DOHH2 (cell line): ENCODE data around the gene CFAP157.

Experiments
- EZH2phosphoT487 ChIP-seq: fragments of 200-600 bp; sonication (generic); IDR thresholded peaks from 2 replicates; pipeline ENCODE4 v1.6.1; 2017; ENCODE audit warnings: borderline replicate concordance, mild to moderate bottlenecking, antibody characterized with exemption, low read length, moderate library complexity, mixed read lengths
- TF ChIP-seq, protein P1 (sequence below): fragments of 200-600 bp; sonication (generic); IDR thresholded peaks from one replicate; pipeline ENCODE4 v1.5.1; 2014; ENCODE audit warnings: antibody characterized with exemption, mild to moderate bottlenecking, low read depth, low read length; ENCODE audit not compliant: poor library complexity, severe bottlenecking

DNA sequence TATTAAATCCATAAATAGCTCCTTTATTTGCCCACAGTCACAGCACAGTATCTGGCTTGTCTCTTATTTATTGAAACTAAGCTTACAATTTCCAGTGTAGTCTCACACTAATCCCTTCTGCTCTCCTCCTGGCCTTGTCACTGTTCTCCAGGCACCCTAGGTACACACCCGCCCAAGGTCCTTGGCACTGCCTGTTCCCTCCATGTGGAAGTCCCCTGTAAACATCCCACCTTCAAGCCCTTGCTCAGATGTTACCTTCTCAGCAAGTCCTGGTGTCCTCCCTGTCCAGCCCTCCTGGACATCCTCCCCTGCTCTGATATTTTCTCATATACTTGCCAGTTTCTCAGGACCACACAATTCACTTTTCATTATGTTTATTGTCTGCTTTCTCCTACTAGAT lies 44.2 kb upstream of the CFAP157 start:
- TF ChIP-seq, protein P1, sequence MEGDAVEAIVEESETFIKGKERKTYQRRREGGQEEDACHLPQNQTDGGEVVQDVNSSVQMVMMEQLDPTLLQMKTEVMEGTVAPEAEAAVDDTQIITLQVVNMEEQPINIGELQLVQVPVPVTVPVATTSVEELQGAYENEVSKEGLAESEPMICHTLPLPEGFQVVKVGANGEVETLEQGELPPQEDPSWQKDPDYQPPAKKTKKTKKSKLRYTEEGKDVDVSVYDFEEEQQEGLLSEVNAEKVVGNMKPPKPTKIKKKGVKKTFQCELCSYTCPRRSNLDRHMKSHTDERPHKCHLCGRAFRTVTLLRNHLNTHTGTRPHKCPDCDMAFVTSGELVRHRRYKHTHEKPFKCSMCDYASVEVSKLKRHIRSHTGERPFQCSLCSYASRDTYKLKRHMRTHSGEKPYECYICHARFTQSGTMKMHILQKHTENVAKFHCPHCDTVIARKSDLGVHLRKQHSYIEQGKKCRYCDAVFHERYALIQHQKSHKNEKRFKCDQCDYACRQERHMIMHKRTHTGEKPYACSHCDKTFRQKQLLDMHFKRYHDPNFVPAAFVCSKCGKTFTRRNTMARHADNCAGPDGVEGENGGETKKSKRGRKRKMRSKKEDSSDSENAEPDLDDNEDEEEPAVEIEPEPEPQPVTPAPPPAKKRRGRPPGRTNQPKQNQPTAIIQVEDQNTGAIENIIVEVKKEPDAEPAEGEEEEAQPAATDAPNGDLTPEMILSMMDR: no peak
- no peak for TF ChIP-seq EZH2phosphoT487
